PC-9 (cell line): ENCODE measurements around the gene INO80E. TPM values are rescaled to one million over a fixed set of nuclear protein-coding genes. Genes with fewer than 3 reads are reported as not detected.

Experiments used
- BruUV-seq: library from RNA; stranded (reverse); fragments of 400-500 nt; replicated peaks from 2 replicates; lab custom pipeline; 2021; lab: Mats Ljungman, UMichigan
- CTCF ChIA-PET: fragments of 300-600 bp; sonication (Branson Sonifier 250); formaldehyde crosslinking; loops from one replicate; lab custom pipeline; 2022; ENCODE audit warnings: antibody characterized with exemption; lab: Charles Lee
- POLR2A ChIA-PET: fragments of 300-600 bp; sonication (Branson Sonifier 250); formaldehyde crosslinking; loops from one replicate; lab custom pipeline; 2022; ENCODE audit warnings: antibody characterized with exemption; ENCODE audit not compliant: unreplicated experiment; lab: Charles Lee
- DNase-seq, 2 experiments: peaks; one replicate each; pipeline versions ENCODE4 v3.0.0 to v3.0.0-alpha.2; 2015 to 2022; ENCODE audit warnings: mixed read lengths in 1 of 2
- H2AFZ ChIP-seq: fragments of 200-600 bp; sonication (generic); 2 replicates; pipeline ENCODE4 v1.8.1; 2017; ENCODE audit warnings: antibody characterized with exemption
- H3F3A ChIP-seq: fragments of 200-600 bp; sonication (generic); 2 replicates; pipeline ENCODE4 v1.8.1; 2017; ENCODE audit warnings: antibody characterized with exemption, mild to moderate bottlenecking, low read depth; ENCODE audit not compliant: insufficient read depth
- H3K27ac ChIP-seq: fragments of 200-600 bp; sonication (generic); 2 replicates; pipeline ENCODE4 v1.6.1; 2016; ENCODE audit warnings: mixed run types
- H3K27me3 ChIP-seq: fragments of 200-600 bp; sonication (generic); 2 replicates; pipeline ENCODE4 v1.6.1; 2016; ENCODE audit warnings: low read depth, mixed run types; ENCODE audit not compliant: insufficient read depth
- H3K36me3 ChIP-seq: fragments of 200-600 bp; sonication (generic); 2 replicates; pipeline ENCODE4 v1.6.1; 2016; ENCODE audit warnings: low read depth, mixed run types
- H3K4me1 ChIP-seq: fragments of 200-600 bp; sonication (generic); replicated peaks from 2 replicates; pipeline ENCODE4 v1.6.1; 2016; ENCODE audit warnings: mixed run types; ENCODE audit not compliant: insufficient read depth
- H3K4me2 ChIP-seq: fragments of 200-600 bp; sonication (generic); 2 replicates; pipeline ENCODE4 v1.6.1; 2017; ENCODE audit warnings: mixed run types
- H3K4me3 ChIP-seq: fragments of 200-600 bp; sonication (generic); 2 replicates; pipeline ENCODE4 v1.6.1; 2016; ENCODE audit warnings: mixed run types
- H3K79me2 ChIP-seq: fragments of 200-600 bp; sonication (generic); 2 replicates; pipeline ENCODE4 v1.6.1; 2017; ENCODE audit warnings: low read depth, mixed run types
- H3K9me2 ChIP-seq: fragments of 200-600 bp; sonication (generic); 2 replicates; pipeline ENCODE4 v1.8.1; 2017; ENCODE audit warnings: mild to moderate bottlenecking; ENCODE audit not compliant: insufficient read depth
- H3K9me3 ChIP-seq: fragments of 200-600 bp; sonication (generic); 2 replicates; pipeline ENCODE4 v1.8.1; 2016; ENCODE audit warnings: low read depth; ENCODE audit not compliant: insufficient read depth
- H4K20me1 ChIP-seq: fragments of 200-600 bp; sonication (generic); 2 replicates; pipeline ENCODE4 v1.8.1; 2017; ENCODE audit not compliant: insufficient read depth
- CTCF ChIP-seq: fragments of 200-600 bp; sonication (generic); conservative IDR thresholded peaks from 2 replicates; pipeline ENCODE4 v1.6.1; 2017; ENCODE audit warnings: mixed run types, antibody characterized with exemption, mild to moderate bottlenecking, moderate library complexity
- EZH2 ChIP-seq: fragments of 200-600 bp; sonication (generic); IDR thresholded peaks from 2 replicates; pipeline ENCODE4 v1.8.0; 2017; ENCODE audit warnings: antibody characterized with exemption, low read depth
- intact Hi-C: fragments of 100-400 bp; cut with micrococcal nuclease; formaldehyde crosslinking; loops from one replicate; pipeline ENCODE4 v1.10.0; 2022; ENCODE audit not compliant: unreplicated experiment
- total RNA-seq: library from RNA; stranded (reverse); gene quantifications from 2 replicates; pipeline ENCODE4 v1.2.3, GENCODE V29; 2021

The INO80E gene
- total RNA-seq, 1 experiment from 2014 or later = 102 TPM

GRCh38 chr16:29982560-29983419 is 13.3 kb upstream of the INO80E start:
- 0 out of 2 replicates have a peak, but pooled peaks cover 4% of the 10 kb centered on the region for H3F3A ChIP-seq
- H3K79me2 ChIP-seq = peaks cover 2% of the 10 kb centered on the region; the same call in 1 of the 2 replicates
- POLR2A ChIA-PET = no interaction called here
- no peak overlapping the region for H3K27ac ChIP-seq
- no peak overlapping the region for H3K4me2 ChIP-seq
- no peaks in the 10 kb centered on the region for H3K9me3 ChIP-seq
- intact Hi-C loops = no loop called here
- DNase-seq = no peak
- CTCF ChIA-PET = no interaction called here
- H3K27me3 ChIP-seq = no peaks in the 10 kb centered on the region
- no peaks in the 10 kb centered on the region for H3K9me2 ChIP-seq
- BruUV-seq = no TSS peak
- no peak overlapping the region for H2AFZ ChIP-seq
- no peaks in the 10 kb centered on the region for H3K4me1 ChIP-seq
- no peak overlapping the region for H3K4me3 ChIP-seq
- no peaks in the 10 kb centered on the region for H4K20me1 ChIP-seq
- H3K36me3 ChIP-seq = peaks cover 56% of the 10 kb centered on the region
- TF ChIP-seq EZH2 (no peak), CTCF (no peak)

GRCh38 chr16:29983420-29984136 is 12.5 kb upstream of the INO80E start:
- ChIA-PET CTCF (no interaction called here), POLR2A (no interaction called here)
- Histone ChIP-seq H3K9me2 (no peaks in the 10 kb centered on the region), H3K27me3 (no peaks in the 10 kb centered on the region), H3K79me2 (no peaks in the 10 kb centered on the region), H3K4me1 (no peaks in the 10 kb centered on the region), H2AFZ (no peak overlapping the region), H3F3A (0 out of 2 replicates have a peak, but pooled peaks cover 4% of the 10 kb centered on the region), H3K9me3 (no peaks in the 10 kb centered on the region), H4K20me1 (no peaks in the 10 kb centered on the region), H3K27ac (no peak overlapping the region), H3K4me2 (no peak overlapping the region), H3K4me3 (no peak overlapping the region), H3K36me3 (peaks cover 53% of the 10 kb centered on the region)
- BruUV-seq = no TSS peak
- intact Hi-C loops = no loop called here
- TF ChIP-seq EZH2 = no peak
- TF ChIP-seq CTCF = no peak
- DNase-seq = no peak

GRCh38 chr16:29984137-29984763 is 11.8 kb upstream of the INO80E start:
- ChIA-PET CTCF (no interaction called here), POLR2A (no interaction called here)
- Histone ChIP-seq H3F3A (0 out of 2 replicates have a peak, but pooled peaks cover 4% of the 10 kb centered on the region), H3K4me3 (no peak overlapping the region), H3K9me2 (no peaks in the 10 kb centered on the region), H4K20me1 (no peaks in the 10 kb centered on the region), H3K9me3 (no peaks in the 10 kb centered on the region), H3K27me3 (no peaks in the 10 kb centered on the region), H2AFZ (no peak overlapping the region), H3K4me1 (no peaks in the 10 kb centered on the region), H3K4me2 (no peak overlapping the region), H3K36me3 (peaks cover 47% of the 10 kb centered on the region), H3K79me2 (no peaks in the 10 kb centered on the region), H3K27ac (no peak overlapping the region)
- no TSS peak for BruUV-seq
- no peak for TF ChIP-seq CTCF
- TF ChIP-seq EZH2 = no peak
- DNase-seq = no peak
- intact Hi-C loops = no loop called here
